H9 (cell line): ENCODE data around the gene ST7L. TPM values are rescaled to one million over a fixed set of nuclear protein-coding genes. Genes with fewer than 3 reads are reported as not detected.
A peak's percentile ranks its signal among the peaks of the same experiment; 100 is the strongest.

ENCODE experiments used
- DNase-seq: peaks from one replicate; pipeline ENCODE4 v3.0.0-alpha.2; 2017
- H2AFZ ChIP-seq: one replicate; pipeline ENCODE4 v1.6.1; 2013; ENCODE audit warnings: mild to moderate bottlenecking, low read length, control low read depth, moderate library complexity
- H2AK5ac ChIP-seq: 2 replicates; pipeline ENCODE4 v1.6.1; 2013; ENCODE audit warnings: low read length, control low read depth, mixed read lengths; ENCODE audit not compliant: insufficient read length
- H2BK120ac ChIP-seq: one replicate; pipeline ENCODE4 v1.6.1; 2013; ENCODE audit warnings: low read depth, mild to moderate bottlenecking, low read length, control low read depth, inconsistent platforms; ENCODE audit not compliant: poor library complexity, severe bottlenecking
- H2BK12ac ChIP-seq: 2 replicates; pipeline ENCODE4 v1.6.1; 2013; ENCODE audit warnings: low read length, control low read depth, mixed read lengths, low read depth; ENCODE audit not compliant: insufficient read length
- H2BK15ac ChIP-seq: 2 replicates; pipeline ENCODE4 v1.6.1; 2013; ENCODE audit warnings: low read depth, low read length, control low read depth
- H2BK20ac ChIP-seq: one replicate; pipeline ENCODE4 v1.6.1; 2013; ENCODE audit warnings: low read depth, mild to moderate bottlenecking, low read length, control low read depth, inconsistent platforms; ENCODE audit not compliant: poor library complexity, severe bottlenecking
- H2BK5ac ChIP-seq: 2 replicates; pipeline ENCODE4 v1.6.1; 2013; ENCODE audit warnings: low read length, control low read depth, mixed read lengths; ENCODE audit not compliant: insufficient read length
- H3K14ac ChIP-seq: 2 replicates; pipeline ENCODE4 v1.6.1; 2013; ENCODE audit warnings: low read length, control low read depth; ENCODE audit not compliant: insufficient read depth
- H3K18ac ChIP-seq: 2 replicates; pipeline ENCODE4 v1.6.1; 2013; ENCODE audit warnings: low read depth, mild to moderate bottlenecking, mixed read lengths, low read length, control low read depth; ENCODE audit not compliant: insufficient read length
- H3K23ac ChIP-seq: 2 replicates; pipeline ENCODE4 v1.6.1; 2013; ENCODE audit warnings: low read length, control low read depth, mixed read lengths, low read depth; ENCODE audit not compliant: insufficient read length
- H3K23me2 ChIP-seq: 2 replicates; pipeline ENCODE4 v1.6.1; 2013; ENCODE audit warnings: low read depth, mild to moderate bottlenecking, mixed read lengths, low read length, control low read depth; ENCODE audit not compliant: insufficient read length, poor library complexity, severe bottlenecking
- H3K27ac ChIP-seq: 2 replicates; pipeline ENCODE4 v1.5.1; 2013; ENCODE audit warnings: low read length, control low read depth, mixed read lengths, low read depth; ENCODE audit not compliant: insufficient read length
- H3K27me3 ChIP-seq: 2 replicates; pipeline ENCODE4 v1.6.1; 2013; ENCODE audit warnings: low read length, control low read depth, inconsistent platforms; ENCODE audit not compliant: insufficient read depth
- H3K4ac ChIP-seq: 2 replicates; pipeline ENCODE4 v1.6.1; 2013; ENCODE audit warnings: low read depth, mild to moderate bottlenecking, control low read depth, inconsistent platforms, low read length, moderate library complexity
- H3K4me1 ChIP-seq: 2 replicates; pipeline ENCODE4 v1.6.1; 2013; ENCODE audit warnings: low read length, control low read depth, inconsistent platforms; ENCODE audit not compliant: insufficient read depth
- H3K4me2 ChIP-seq: 2 replicates; pipeline ENCODE4 v1.6.1; 2013; ENCODE audit warnings: low read length, control low read depth, mixed read lengths; ENCODE audit not compliant: insufficient read length, insufficient read depth
- H3K56ac ChIP-seq: 2 replicates; pipeline ENCODE4 v1.6.1; 2013; ENCODE audit warnings: low read depth, mild to moderate bottlenecking, mixed read lengths, low read length, control low read depth; ENCODE audit not compliant: insufficient read length
- H3K79me1 ChIP-seq: 2 replicates; pipeline ENCODE4 v1.6.1; 2013; ENCODE audit warnings: low read depth, mild to moderate bottlenecking, moderate library complexity, low read length, control low read depth, inconsistent platforms; ENCODE audit not compliant: insufficient read depth, poor library complexity, severe bottlenecking
- H3K79me2 ChIP-seq: 2 replicates; pipeline ENCODE4 v1.6.1; 2013; ENCODE audit warnings: low read length, control low read depth, inconsistent platforms; ENCODE audit not compliant: insufficient read depth
- H3K9ac ChIP-seq: 2 replicates; pipeline ENCODE4 v1.6.1; 2013; ENCODE audit warnings: low read length, control low read depth, mixed read lengths; ENCODE audit not compliant: insufficient read length; ENCODE audit errors: extremely low read depth
- H3K9me3 ChIP-seq: one replicate; pipeline ENCODE4 v1.6.1; 2013; ENCODE audit warnings: low read depth, low read length, inconsistent platforms; ENCODE audit not compliant: control insufficient read depth
- H3T11ph ChIP-seq: one replicate; pipeline ENCODE4 v1.6.1; 2013; ENCODE audit warnings: mild to moderate bottlenecking, low read length, control low read depth, inconsistent platforms
- H4K20me1 ChIP-seq: one replicate; pipeline ENCODE4 v1.6.1; 2013; ENCODE audit not compliant: control insufficient read depth, insufficient read length, insufficient read depth
- H4K5ac ChIP-seq: 2 replicates; pipeline ENCODE4 v1.6.1; 2013; ENCODE audit warnings: low read depth, mild to moderate bottlenecking, mixed read lengths, low read length, control low read depth; ENCODE audit not compliant: insufficient read length
- H4K8ac ChIP-seq: replicated peaks from 2 replicates; pipeline ENCODE4 v1.6.1; 2013; ENCODE audit warnings: low read length, control low read depth, mixed read lengths, low read depth; ENCODE audit not compliant: insufficient read length
- H4K91ac ChIP-seq: 2 replicates; pipeline ENCODE4 v1.6.1; 2013; ENCODE audit warnings: low read depth, mild to moderate bottlenecking, moderate library complexity, mixed read lengths, low read length, control low read depth; ENCODE audit not compliant: insufficient read length
- H3K27ac Mint-ChIP-seq, 3 experiments: 2 replicates in 2 of 3; 3 replicates in 1 of 3; pipeline ENCODE4 v1.8.0; 2020 to 2021; ENCODE audit warnings: mixed read lengths in 3 of 3, mild to moderate bottlenecking in 1 of 3, moderate library complexity in 1 of 3
- H3K27me3 Mint-ChIP-seq: 2 replicates; pipeline ENCODE4 v1.8.0; 2021; ENCODE audit warnings: low read depth, mild to moderate bottlenecking, moderate library complexity, mixed read lengths
- H3K36me3 Mint-ChIP-seq, 3 experiments: 2 replicates in 2 of 3; 3 replicates in 1 of 3; pipeline ENCODE4 v1.8.0; 2020 to 2021; ENCODE audit warnings: low read depth in 3 of 3, mixed read lengths in 3 of 3; ENCODE audit not compliant: insufficient read depth in 1 of 3
- H3K4me1 Mint-ChIP-seq, 2 experiments: 2 replicates each; pipeline ENCODE4 v1.8.0; 2020; ENCODE audit warnings: mixed read lengths in 2 of 2
- H3K4me3 Mint-ChIP-seq, 2 experiments: 2 replicates in 1 of 2; 3 replicates in 1 of 2; pipeline ENCODE4 v1.8.0; 2020 to 2021; ENCODE audit warnings: mild to moderate bottlenecking in 2 of 2, mixed read lengths in 2 of 2, moderate library complexity in 1 of 2
- H3K9me3 Mint-ChIP-seq, 2 experiments: 2 replicates in 1 of 2; 3 replicates in 1 of 2; pipeline ENCODE4 v1.8.0; 2020; ENCODE audit warnings: mild to moderate bottlenecking in 2 of 2, mixed read lengths in 2 of 2, moderate library complexity in 1 of 2
- WGBS: extraction: QIAGEN DNeasy Blood & Tissue Kit; methylation state at CpG from one replicate; pipeline ENCODE4 v1.1.7; 2013; ENCODE audit warnings: missing lambda C conversion rate, low lambda C conversion rate, mixed read lengths; ENCODE audit not compliant: insufficient read length; ENCODE audit errors: extremely low coverage; 5-methylcytosine and 5-hydroxymethylcytosine counted together
- total RNA-seq: library from RNA; stranded (reverse); gene quantifications from 2 replicates; pipeline ENCODE4 v1.2.1, GENCODE V29; 2021
- TF ChIP-seq, protein P1 (sequence below): fragments of 200-600 bp; sonication (generic); conservative IDR thresholded peaks from 3 replicates; pipeline ENCODE4 v1.8.0; 2021; ENCODE audit warnings: antibody characterized with exemption, mild to moderate bottlenecking

ST7L gene
- total RNA-seq, 1 experiment from 2014 or later = 16.0 TPM

DNA sequence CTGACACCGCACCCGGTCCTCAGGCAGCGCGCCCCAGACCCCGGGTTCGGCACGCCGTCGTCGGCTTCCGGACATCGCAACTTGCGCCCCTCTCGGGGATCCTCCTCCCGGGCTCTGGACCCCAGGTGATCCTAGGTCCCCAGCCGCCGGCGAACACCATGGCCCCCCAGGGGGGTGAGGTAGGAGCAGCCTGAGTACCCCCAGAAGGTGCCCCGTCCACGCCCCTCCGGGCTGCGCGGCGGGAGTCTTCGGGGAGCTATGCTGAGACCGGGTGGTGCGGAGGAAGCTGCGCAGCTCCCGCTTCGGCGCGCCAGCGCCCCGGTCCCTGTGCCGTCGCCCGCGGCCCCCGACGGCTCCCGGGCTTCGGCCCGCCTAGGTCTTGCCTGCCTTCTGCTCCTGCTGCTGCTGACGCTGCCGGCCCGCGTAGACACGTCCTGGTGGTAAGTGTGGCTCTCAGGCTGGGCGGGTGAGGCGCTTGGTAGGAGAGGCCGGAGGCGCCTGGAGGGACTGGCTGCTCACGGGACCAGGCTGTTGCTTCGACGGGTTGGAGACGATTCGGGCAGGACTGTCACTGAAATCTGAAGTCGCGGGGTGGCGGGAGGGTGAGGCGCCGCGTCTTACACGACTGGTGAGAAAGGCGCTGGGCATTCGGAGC, 109.8 kb downstream of the ST7L start:
- TF ChIP-seq, protein P1, sequence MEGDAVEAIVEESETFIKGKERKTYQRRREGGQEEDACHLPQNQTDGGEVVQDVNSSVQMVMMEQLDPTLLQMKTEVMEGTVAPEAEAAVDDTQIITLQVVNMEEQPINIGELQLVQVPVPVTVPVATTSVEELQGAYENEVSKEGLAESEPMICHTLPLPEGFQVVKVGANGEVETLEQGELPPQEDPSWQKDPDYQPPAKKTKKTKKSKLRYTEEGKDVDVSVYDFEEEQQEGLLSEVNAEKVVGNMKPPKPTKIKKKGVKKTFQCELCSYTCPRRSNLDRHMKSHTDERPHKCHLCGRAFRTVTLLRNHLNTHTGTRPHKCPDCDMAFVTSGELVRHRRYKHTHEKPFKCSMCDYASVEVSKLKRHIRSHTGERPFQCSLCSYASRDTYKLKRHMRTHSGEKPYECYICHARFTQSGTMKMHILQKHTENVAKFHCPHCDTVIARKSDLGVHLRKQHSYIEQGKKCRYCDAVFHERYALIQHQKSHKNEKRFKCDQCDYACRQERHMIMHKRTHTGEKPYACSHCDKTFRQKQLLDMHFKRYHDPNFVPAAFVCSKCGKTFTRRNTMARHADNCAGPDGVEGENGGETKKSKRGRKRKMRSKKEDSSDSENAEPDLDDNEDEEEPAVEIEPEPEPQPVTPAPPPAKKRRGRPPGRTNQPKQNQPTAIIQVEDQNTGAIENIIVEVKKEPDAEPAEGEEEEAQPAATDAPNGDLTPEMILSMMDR = no peak
- Mint-ChIP-seq H3K27me3 (peaks cover 94% of the 10 kb centered on the region), H3K4me1 (peaks cover 20 to 45% of the 10 kb centered on the region in 2 experiments), H3K36me3 (no peaks in the 10 kb centered on the region), H3K9me3 (no peaks in the 10 kb centered on the region; a peak in 1 of 5 replicates), H3K27ac (no peak overlapping the region), H3K4me3 (peak overlapping the region; percentile 61 to 85)
- Histone ChIP-seq H2BK5ac (no peak overlapping the region), H3K27ac (no peak overlapping the region), H3K18ac (no peak overlapping the region), H3K79me1 (no peaks in the 10 kb centered on the region), H4K20me1 (no peaks in the 10 kb centered on the region), H3K4ac (no peak overlapping the region), H3K4me1 (0 out of 2 replicates have a peak, but pooled peaks cover 3% of the 10 kb centered on the region), H3K14ac (no peak overlapping the region), H2AK5ac (no peak overlapping the region), H3K56ac (no peak overlapping the region), H2BK120ac (no peak overlapping the region), H2BK15ac (no peak overlapping the region), H4K91ac (no peak overlapping the region), H2BK20ac (no peak overlapping the region), H3K23me2 (peaks cover 24% of the 10 kb centered on the region), H3K9ac (no peak overlapping the region), H3K4me2 (peak overlapping the region; percentile 93), H4K5ac (no peak overlapping the region), H3T11ph (no peak overlapping the region), H3K27me3 (peaks cover 44% of the 10 kb centered on the region), H4K8ac (no peak overlapping the region), H3K79me2 (no peaks in the 10 kb centered on the region), H2AFZ (no peak overlapping the region), H3K23ac (no peak overlapping the region), H3K9me3 (no peaks in the 10 kb centered on the region), H2BK12ac (no peak overlapping the region)
- DNase-seq = peak; percentile 60
- no CpG with 5 or more reads among the region's 66 CpGs for WGBS
